ENCODE measurements around the gene MCF2L2. TPM values are rescaled to one million over a fixed set of nuclear protein-coding genes. Genes with fewer than 3 reads are reported as not detected.

Gene MCF2L2
- total RNA-seq, 1 donor from 2014 or later = 0.62 TPM

GRCh38 chr3:183357564-183358079, 70.8 kb downstream of the MCF2L2 start:
- intact Hi-C loops (cut with DNase I) = no loop called here
- Histone ChIP-seq H3K9me3 (no peaks in the 10 kb centered on the region), H3K4me1 (no peaks in the 10 kb centered on the region), H3K36me3 (no peaks in the 10 kb centered on the region), H3K27me3 (ENCODE audit: low read depth) (no peaks in the 10 kb centered on the region), H3K27ac (no peak overlapping the region), H3K4me3 (no peak overlapping the region)
- ATAC-seq (no peak), DNase-seq (no peak)
- no peak for TF ChIP-seq CTCF (IDR thresholded peaks at IDR 0.05)

- H3K27ac ChIP-seq = no peak overlapping the region
- no peak for ATAC-seq
These were observed 71.5 kb downstream of the MCF2L2 start for GRCh38 chr3:183356920-183357319.

GRCh38 chr3:183354874-183355273, 73.5 kb downstream of the MCF2L2 start:
- DNase-seq = no peak
- no peaks in the 10 kb centered on the region for H3K36me3 ChIP-seq
- no peaks in the 10 kb centered on the region for H3K27me3 ChIP-seq (ENCODE audit: low read depth)
- H3K4me1 ChIP-seq = no peaks in the 10 kb centered on the region
- no peak for TF ChIP-seq CTCF (IDR thresholded peaks at IDR 0.05)
- no peak overlapping the region for H3K27ac ChIP-seq
- no peaks in the 10 kb centered on the region for H3K9me3 ChIP-seq
- H3K4me3 ChIP-seq = no peak overlapping the region
- intact Hi-C loops (cut with DNase I) = no loop called here
- ATAC-seq = no peak

More at GRCh38 chr3:183356920-183357319, 71.5 kb downstream of the MCF2L2 start:
- H3K4me3 ChIP-seq = no peak overlapping the region
- H3K27me3 ChIP-seq (ENCODE audit: low read depth) = no peaks in the 10 kb centered on the region
- intact Hi-C loops (cut with DNase I) = no loop called here
- no peaks in the 10 kb centered on the region for H3K36me3 ChIP-seq
- no peak for DNase-seq
- no peaks in the 10 kb centered on the region for H3K4me1 ChIP-seq
- TF ChIP-seq CTCF (IDR thresholded peaks at IDR 0.05) = no peak
- no peaks in the 10 kb centered on the region for H3K9me3 ChIP-seq

- Histone ChIP-seq H3K4me1 (no peaks in the 10 kb centered on the region), H3K36me3 (no peaks in the 10 kb centered on the region), H3K27ac (no peak overlapping the region), H3K27me3 (ENCODE audit: low read depth) (no peaks in the 10 kb centered on the region), H3K9me3 (no peaks in the 10 kb centered on the region), H3K4me3 (no peak overlapping the region)
- ATAC-seq (no peak), DNase-seq (no peak)
- intact Hi-C loops (cut with DNase I) = no loop called here
- TF ChIP-seq CTCF (IDR thresholded peaks at IDR 0.05) = no peak
These were observed 74.0 kb downstream of the MCF2L2 start for GRCh38 chr3:183354325-183354831.

GRCh38 chr3:183353421-183353820, 75.0 kb downstream of the MCF2L2 start:
- Histone ChIP-seq H3K36me3 (no peaks in the 10 kb centered on the region), H3K4me3 (no peak overlapping the region), H3K4me1 (no peaks in the 10 kb centered on the region), H3K27me3 (ENCODE audit: low read depth) (no peaks in the 10 kb centered on the region), H3K9me3 (no peaks in the 10 kb centered on the region), H3K27ac (no peak overlapping the region)
- intact Hi-C loops (cut with DNase I) = no loop called here
- no peak for DNase-seq
- TF ChIP-seq CTCF (IDR thresholded peaks at IDR 0.05) = no peak
- ATAC-seq = no peak
